Transverse colon (tissue), 4 donors: Measurements from ENCODE around the gene PFDN5. TPM values are rescaled to one million over a fixed set of nuclear protein-coding genes. Genes with fewer than 3 reads are reported as not detected.

Source experiments
- DNase-seq: peaks from one replicate; pipeline ENCODE4 v3.0.0-alpha.2; 2019
- H3K27ac ChIP-seq, 4 donors: fragments of 200-600 bp; sonication (generic); 2 replicates each; pipeline ENCODE4 v1.5.1; 2016 to 2018; ENCODE audit warnings: inconsistent platforms in 4 of 4
- H3K27me3 ChIP-seq: fragments of 200-600 bp; sonication (generic); 2 replicates; pipeline ENCODE4 v1.5.1; 2017; ENCODE audit warnings: inconsistent platforms
- H3K36me3 ChIP-seq, 4 donors: fragments of 200-600 bp; sonication (generic); 2 replicates each; pipeline ENCODE4 v1.5.1; 2017 to 2019; ENCODE audit warnings: inconsistent platforms in 4 of 4
- H3K4me1 ChIP-seq, 4 donors: fragments of 200-600 bp; sonication (generic); 2 replicates each; pipeline ENCODE4 v1.5.1; 2017 to 2020; ENCODE audit warnings: inconsistent platforms in 4 of 4
- H3K4me3 ChIP-seq, 4 donors: fragments of 200-600 bp; sonication (generic); 1 replicate in 1 of 4; 2 replicates in 3 of 4; pipeline versions ENCODE4 v1.5.1 to v1.6.1; 2017 to 2019; ENCODE audit warnings: inconsistent platforms in 4 of 4
- H3K9me3 ChIP-seq, 2 donors: fragments of 200-600 bp; sonication (generic); 2 replicates each; pipeline ENCODE4 v1.5.1; 2017 to 2019; ENCODE audit warnings: inconsistent platforms in 2 of 2
- EP300 ChIP-seq: sonication (generic); formaldehyde crosslinking; IDR thresholded peaks from one replicate; pipeline ENCODE4 v1.6.1; 2017; ENCODE audit warnings: antibody characterized with exemption, low read depth
- POLR2A ChIP-seq: fragments of 450-650 bp; IDR thresholded peaks from one replicate; pipeline ENCODE4 v1.6.1; 2016; ENCODE audit warnings: antibody characterized with exemption, mild to moderate bottlenecking, moderate library complexity
- POLR2AphosphoS5 ChIP-seq, 3 donors: sonication (generic); formaldehyde crosslinking; IDR thresholded peaks; one replicate each; pipeline ENCODE4 v1.6.1; 2016; ENCODE audit warnings: antibody characterized with exemption in 3 of 3
- WGBS, 2 donors: methylation state at CpG; one replicate each; pipeline ENCODE4 v1.1.5; 2018; ENCODE audit warnings: low coverage in 1 of 2; 5-methylcytosine and 5-hydroxymethylcytosine counted together
- in situ Hi-C, 4 donors: fragments of 200-750 bp; cut with MboI; loops; one replicate each; pipeline versions ENCODE4 v1.15.0 to v1.15.1; 2017; ENCODE audit warnings: low sequenced_read_pairs in 3 of 4, low pct_ligation_motif_present in 1 of 4, low pct_unique_long_range_greater_than_20kb in 1 of 4
- intact Hi-C: fragments of 100-400 bp; cut with DNase I; formaldehyde crosslinking; loops from one replicate; pipeline ENCODE4 v1.15.1; 2023; ENCODE audit warnings: low total_unique reads
- total RNA-seq, 4 donors: library from RNA; depleted of rRNA; stranded (reverse); fragments of >200 nt; gene quantifications; one replicate each; pipeline ENCODE4 v1.1.0, GENCODE V29; 2016
- TF ChIP-seq, protein P1 (sequence below), 5 experiments: fragments of 200-600 bp in 3 of 5; fragments of 450-650 bp in 2 of 5; sonication (generic) in 3 of 5; IDR thresholded peaks; 1 replicate in 2 of 5; 2 replicates in 3 of 5; pipeline ENCODE4 v1.5.1; 2016 to 2017; ENCODE audit warnings: antibody characterized with exemption in 5 of 5, inconsistent platforms in 3 of 5, mild to moderate bottlenecking in 2 of 5, moderate library complexity in 1 of 5

Gene PFDN5
- total RNA-seq, 4 donors from 2014 or later, result 244 to 451 (median 381) TPM

- no peaks in the 10 kb centered on the region for H3K9me3 ChIP-seq
- no peak for DNase-seq
- H3K27me3 ChIP-seq, result no peaks in the 10 kb centered on the region
- H3K27ac ChIP-seq, result no peak overlapping the region
- 65 to 94% methylated on average over 2 to 4 of the region's 4 CpGs for WGBS, 2 donors
- TF ChIP-seq POLR2A (no peak), EP300 (no peak), POLR2AphosphoS5 (IDR thresholded peaks at IDR 0.05) (no peak)
- TF ChIP-seq, protein P1, sequence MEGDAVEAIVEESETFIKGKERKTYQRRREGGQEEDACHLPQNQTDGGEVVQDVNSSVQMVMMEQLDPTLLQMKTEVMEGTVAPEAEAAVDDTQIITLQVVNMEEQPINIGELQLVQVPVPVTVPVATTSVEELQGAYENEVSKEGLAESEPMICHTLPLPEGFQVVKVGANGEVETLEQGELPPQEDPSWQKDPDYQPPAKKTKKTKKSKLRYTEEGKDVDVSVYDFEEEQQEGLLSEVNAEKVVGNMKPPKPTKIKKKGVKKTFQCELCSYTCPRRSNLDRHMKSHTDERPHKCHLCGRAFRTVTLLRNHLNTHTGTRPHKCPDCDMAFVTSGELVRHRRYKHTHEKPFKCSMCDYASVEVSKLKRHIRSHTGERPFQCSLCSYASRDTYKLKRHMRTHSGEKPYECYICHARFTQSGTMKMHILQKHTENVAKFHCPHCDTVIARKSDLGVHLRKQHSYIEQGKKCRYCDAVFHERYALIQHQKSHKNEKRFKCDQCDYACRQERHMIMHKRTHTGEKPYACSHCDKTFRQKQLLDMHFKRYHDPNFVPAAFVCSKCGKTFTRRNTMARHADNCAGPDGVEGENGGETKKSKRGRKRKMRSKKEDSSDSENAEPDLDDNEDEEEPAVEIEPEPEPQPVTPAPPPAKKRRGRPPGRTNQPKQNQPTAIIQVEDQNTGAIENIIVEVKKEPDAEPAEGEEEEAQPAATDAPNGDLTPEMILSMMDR (IDR thresholded peaks at IDR 0.05), result no peak
- H3K36me3 ChIP-seq, result peaks cover 0 to 42% (median 14%) of the 10 kb centered on the region in 4 donors
- intact Hi-C loops (no loop called here), in situ Hi-C loops (no loop called here)
- peaks cover 0 to 2% (median 0%) of the 10 kb centered on the region in 4 donors for H3K4me1 ChIP-seq
- no peak overlapping the region for H3K4me3 ChIP-seq
Observed at GRCh38 chr12:53308276-53308675, 12.9 kb downstream of the PFDN5 start.

DNA sequence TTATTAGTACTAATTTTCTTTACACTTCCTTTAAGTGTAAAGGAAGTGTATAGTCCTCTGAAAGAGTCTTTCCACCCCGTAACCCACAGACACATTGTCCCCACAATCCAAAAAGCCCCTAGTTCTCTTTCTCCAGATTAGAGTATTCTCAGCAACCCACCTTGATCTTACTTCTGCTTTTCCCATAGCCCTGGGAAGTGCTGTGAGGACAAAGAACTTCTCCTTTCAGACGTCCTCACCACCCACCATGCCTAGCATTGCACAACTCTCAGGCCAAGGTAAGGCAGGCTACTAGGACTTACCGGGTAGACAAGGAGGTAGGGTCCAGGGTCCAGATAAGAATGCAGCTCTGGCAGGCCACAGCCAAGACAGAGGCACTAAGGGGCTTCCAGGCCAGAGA, 18.7 kb downstream of the PFDN5 start:
- H3K36me3 ChIP-seq, result peaks cover 0 to 39% (median 16%) of the 10 kb centered on the region in 4 donors
- in situ Hi-C loops, result no loop called here

DNA sequence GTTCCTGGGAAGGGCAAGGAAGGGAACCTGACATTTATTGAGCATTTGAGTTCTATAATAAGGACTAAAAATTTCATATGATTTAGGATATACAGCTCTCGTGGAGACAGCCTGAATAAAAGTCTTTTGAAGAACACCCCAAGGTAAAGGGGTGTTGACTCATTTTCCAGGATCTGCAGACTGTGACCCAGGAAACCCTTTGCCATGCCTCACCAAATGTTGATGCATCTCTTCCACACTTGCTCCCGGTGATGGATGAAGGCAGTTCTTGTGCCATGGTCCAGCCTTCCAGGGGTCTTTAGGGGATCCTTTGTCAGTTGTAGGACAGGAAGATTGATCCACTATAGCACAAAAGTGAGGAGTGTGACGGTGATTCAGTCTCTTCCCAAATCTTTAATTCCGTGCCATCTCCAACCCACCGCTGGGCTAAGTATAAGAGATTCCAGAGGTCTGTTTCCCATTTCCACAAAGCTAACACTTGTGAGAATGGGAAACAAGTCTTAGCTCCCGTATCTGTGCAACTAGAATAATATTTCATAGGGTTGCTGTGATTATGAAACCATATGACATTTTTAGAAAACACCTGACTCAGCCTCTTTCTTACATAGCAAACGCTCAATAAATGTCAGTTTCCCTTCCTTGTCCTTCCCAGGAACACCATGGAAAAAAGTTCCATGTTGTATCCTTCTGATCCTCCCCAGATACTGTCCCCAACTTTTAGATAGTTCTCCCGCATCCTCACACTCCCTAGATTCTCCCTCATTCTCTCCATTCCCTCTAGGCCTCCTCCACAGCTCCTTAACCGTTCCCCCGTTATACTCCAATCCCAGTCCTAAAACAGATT, 25.2 kb downstream of the PFDN5 start:
- H3K4me1 ChIP-seq, result peaks cover 7 to 36% (median 24%) of the 10 kb centered on the region in 4 donors
- H3K4me3 ChIP-seq, result peak overlapping the region; percentile 22 to 74 (median 64)
- intact Hi-C loops, result no loop called here
- peaks cover 0 to 16% (median 4%) of the 10 kb centered on the region in 4 donors for H3K36me3 ChIP-seq
- H3K27ac ChIP-seq, result peak overlapping the region; percentile 87 to 97 (median 92)
- H3K27me3 ChIP-seq, result peaks cover 5% of the 10 kb centered on the region
- DNase-seq, result no peak
- 34 to 43% methylated on average over 9 to 10 of the region's 10 CpGs for WGBS, 2 donors
- TF ChIP-seq POLR2AphosphoS5 (IDR thresholded peaks at IDR 0.05), result no peak
- TF ChIP-seq EP300, result no peak
- no peak for TF ChIP-seq POLR2A
- TF ChIP-seq, protein P1 (IDR thresholded peaks at IDR 0.05), result no peak
- no peaks in the 10 kb centered on the region for H3K9me3 ChIP-seq
- in situ Hi-C loops, result no loop called here

More for the DNA sequence above, 18.7 kb downstream of the PFDN5 start:
- H3K4me3 ChIP-seq, result no peak overlapping the region
- DNase-seq, result no peak
- H3K27me3 ChIP-seq, result no peaks in the 10 kb centered on the region
- WGBS, 2 donors, result 81 to 100% methylated on average over 1 to 2 of the region's 3 CpGs
- H3K27ac ChIP-seq, result no peak overlapping the region
- H3K4me1 ChIP-seq, result no peaks in the 10 kb centered on the region
- no peak for TF ChIP-seq POLR2A
- no peak for TF ChIP-seq EP300
- TF ChIP-seq POLR2AphosphoS5 (IDR thresholded peaks at IDR 0.05), result no peak
- TF ChIP-seq, protein P1 (IDR thresholded peaks at IDR 0.05), result no peak
- intact Hi-C loops, result no loop called here
- no peaks in the 10 kb centered on the region for H3K9me3 ChIP-seq

- TF ChIP-seq, protein P1 (IDR thresholded peaks at IDR 0.05), result no peak
- TF ChIP-seq POLR2A (no peak), POLR2AphosphoS5 (IDR thresholded peaks at IDR 0.05) (no peak), EP300 (no peak)
- H3K27ac ChIP-seq, result peak overlapping the region; percentile 87 to 90 (median 90)
- DNase-seq, result peak; percentile 53
- in situ Hi-C loops, result no loop called here
- H3K9me3 ChIP-seq, result no peaks in the 10 kb centered on the region
- intact Hi-C loops, result no loop called here
- peaks cover 30% of the 10 kb centered on the region for H3K27me3 ChIP-seq
- peaks cover 7 to 44% (median 28%) of the 10 kb centered on the region in 4 donors for H3K4me1 ChIP-seq
- 49% methylated on average over 28 of the region's 28 CpGs; no CpG with 5 or more reads in 1 of the 2 donors for WGBS, 2 donors
- no peaks in the 10 kb centered on the region for H3K36me3 ChIP-seq
- peak overlapping the region; percentile 9 to 77 (median 55) for H3K4me3 ChIP-seq
Observed at GRCh38 chr12:53324113-53324778, 28.9 kb downstream of the PFDN5 start.
